KBM-7 (cell line): Measurements from ENCODE around the gene NOL4L.
"Not testable (repeated sequence)": the region's sequence is repeated elsewhere in the genome, so short reads cannot be mapped to it uniquely, and the experiment has no call there.

ENCODE experiments used
- DNase-seq: peaks from one replicate; pipeline ENCODE4 v3.0.0-alpha.2; 2015
- in situ Hi-C: fragments of 300-500 bp; cut with MboI; formaldehyde crosslinking; loops from 2 replicates; pipeline ENCODE4 v1.14.3; 2020; ENCODE audit warnings: low sequenced_read_pairs, low pct_unique_long_range_greater_than_20kb, mixed read lengths

Gene NOL4L

DNA sequence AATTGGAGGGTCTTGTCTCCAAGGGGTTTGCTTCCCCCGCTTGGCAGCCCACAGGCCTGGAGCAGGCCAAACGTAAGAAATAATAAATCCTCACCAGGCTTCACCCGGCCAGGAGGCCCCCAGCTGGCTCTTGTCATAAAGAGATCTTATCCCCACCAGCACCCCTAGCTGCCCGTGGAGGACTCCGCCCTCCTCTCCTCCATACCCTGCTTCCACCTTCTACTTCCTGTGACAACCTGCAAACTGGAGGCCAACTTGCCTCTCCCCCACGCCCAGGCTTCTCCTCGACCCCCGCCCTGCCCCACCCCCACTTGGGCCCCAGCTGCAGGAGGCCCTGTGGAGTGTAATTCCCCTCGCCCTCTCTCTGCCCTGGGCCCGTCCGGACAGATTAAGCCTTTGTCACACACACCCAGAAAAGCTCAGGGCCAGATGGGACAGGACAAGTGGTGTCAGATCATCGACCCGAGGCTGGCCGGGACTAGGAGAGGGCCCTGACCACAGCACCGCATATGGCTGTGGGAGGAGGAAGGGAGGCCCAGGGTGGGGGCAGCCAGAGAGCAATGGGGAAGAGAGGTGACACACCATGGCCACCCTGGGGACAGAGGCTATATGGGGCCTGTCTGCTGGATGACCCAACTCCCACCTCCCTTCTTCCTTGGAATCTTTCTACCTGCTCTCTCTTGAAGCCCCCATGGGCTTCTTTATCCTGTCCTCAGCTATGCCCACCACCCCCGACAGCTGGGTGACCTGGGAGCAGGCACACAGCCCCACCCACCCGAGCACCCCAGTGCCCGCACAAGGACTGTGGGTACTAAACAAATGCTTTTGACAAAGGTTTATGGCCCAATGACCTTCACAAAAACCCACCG, 3.9 kb downstream of the NOL4L start:
- peak; percentile 91 for DNase-seq
- in situ Hi-C loops = no loop called here

- in situ Hi-C loops = no loop called here
- DNase-seq = no peak
Measured at GRCh38 chr20:32580219-32580969, 4.7 kb downstream of the NOL4L start.

DNA sequence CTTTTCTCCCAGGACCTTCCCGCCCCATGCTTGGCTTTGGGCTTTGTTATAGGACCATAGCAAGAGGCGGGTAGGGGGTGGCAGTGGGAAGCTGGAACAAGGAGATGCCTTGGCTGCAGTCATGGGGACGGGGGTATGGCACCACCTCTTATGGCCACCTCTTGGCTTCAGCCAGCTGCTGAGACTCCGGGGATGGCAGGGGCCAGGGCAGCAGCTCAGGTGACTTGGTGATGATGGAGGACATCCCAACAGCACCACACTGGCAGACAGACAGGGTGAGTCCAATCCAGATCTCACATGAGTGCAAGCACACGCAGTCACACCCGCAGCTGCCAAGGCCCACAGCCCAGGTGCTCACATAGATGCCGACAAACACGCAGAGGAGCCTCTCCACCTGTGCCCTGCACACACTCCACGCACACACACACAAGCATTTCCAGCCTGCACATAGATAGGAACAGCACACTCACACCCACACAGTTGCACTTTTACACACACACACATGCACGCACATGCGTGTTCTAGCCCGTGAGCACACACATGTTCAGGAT, 6.2 kb downstream of the NOL4L start:
- no peak for DNase-seq
- in situ Hi-C loops = no loop called here

DNA sequence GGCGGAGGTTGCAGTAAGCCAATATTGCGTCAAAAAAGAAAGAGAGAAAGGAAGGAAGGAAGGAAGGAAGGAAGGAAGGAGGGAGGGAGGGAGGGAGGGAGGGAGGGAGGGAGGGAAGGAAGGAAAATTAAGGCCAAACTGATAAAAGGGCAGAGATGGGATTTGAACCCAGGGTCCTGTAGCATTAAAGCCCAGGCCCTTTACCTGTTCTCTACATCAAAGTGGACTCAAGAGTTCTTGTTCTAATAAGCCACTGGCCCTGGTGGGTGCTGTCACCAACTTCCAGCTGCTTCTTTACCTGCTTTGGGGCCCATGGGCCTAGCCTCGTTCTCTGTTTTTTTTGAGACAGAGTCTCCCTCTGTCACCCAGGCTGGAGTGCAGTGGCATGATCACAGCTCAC, 7.1 kb downstream of the NOL4L start:
- in situ Hi-C loops, DNase-seq: not testable (repeated sequence)

DNA sequence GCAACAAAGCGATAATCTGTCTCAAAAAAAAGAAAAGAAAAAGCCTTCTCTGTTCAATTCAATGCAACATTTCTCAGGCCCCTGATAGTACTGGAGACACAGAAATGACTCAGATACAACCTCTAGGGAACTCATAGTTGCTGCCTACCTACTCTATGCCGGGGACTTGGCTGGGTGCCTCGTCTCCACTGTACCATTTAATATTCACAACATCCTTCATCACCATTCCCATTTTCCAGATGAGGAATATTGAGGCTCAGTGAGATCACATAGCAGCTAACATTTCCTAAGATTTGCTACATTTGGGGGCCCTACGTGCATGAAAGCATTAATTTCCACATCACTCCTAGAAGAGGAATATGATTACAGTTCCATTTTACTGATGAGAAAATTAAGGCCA, 7.5 kb downstream of the NOL4L start:
- no peak for DNase-seq
- in situ Hi-C loops = no loop called here

DNA sequence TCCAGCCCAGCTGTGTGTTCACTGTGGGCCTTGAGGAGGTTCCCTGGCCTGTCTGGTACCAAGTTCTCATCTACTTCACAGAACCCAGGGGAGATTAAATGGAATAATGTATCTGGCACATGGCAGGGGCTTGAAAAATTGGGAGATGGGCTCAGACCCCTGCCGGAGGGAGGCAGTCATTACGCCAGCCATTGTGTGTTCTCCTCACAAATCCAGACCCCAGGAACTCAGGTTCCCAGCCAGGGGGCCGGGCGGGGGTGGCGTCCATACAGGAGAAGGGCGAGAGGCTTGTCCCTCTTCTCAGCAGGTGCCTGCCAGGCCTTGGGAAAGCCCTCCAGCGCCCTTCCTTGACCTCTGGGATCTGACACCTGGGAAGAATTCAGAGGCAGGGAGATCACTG, 8.1 kb downstream of the NOL4L start:
- in situ Hi-C loops = no loop called here
- DNase-seq = no peak

GRCh38 chr20:32576560-32576959, 8.6 kb downstream of the NOL4L start:
- DNase-seq = no peak
- in situ Hi-C loops = no loop called here

DNA sequence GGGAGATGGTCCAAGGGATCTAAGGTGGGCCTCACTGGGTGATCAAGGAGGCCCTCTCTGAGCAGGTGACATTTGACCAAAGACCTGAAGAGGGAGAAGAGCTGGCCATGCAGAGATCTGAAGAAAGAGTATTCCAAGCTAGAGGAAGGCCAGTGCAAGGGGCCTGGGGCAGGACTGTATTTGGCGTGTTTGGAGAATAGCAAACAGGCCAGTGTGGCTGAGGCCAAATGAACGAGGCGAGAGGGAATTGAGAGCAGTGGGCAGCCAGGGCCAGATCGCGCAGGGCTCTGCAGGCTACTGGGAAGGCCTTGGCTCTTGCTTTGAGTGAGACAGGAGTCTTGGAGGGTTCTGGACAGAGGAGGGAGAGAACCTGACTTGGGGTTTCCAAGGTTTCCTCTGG, 9.3 kb downstream of the NOL4L start:
- in situ Hi-C loops = no loop called here
- no peak for DNase-seq

- no peak for DNase-seq
- in situ Hi-C loops = no loop called here
Measured at GRCh38 chr20:32575227-32575581, 9.9 kb downstream of the NOL4L start.

- peak; percentile 73 for DNase-seq
- in situ Hi-C loops = no loop called here
Measured at GRCh38 chr20:32574296-32575226, 10.6 kb downstream of the NOL4L start.

DNA sequence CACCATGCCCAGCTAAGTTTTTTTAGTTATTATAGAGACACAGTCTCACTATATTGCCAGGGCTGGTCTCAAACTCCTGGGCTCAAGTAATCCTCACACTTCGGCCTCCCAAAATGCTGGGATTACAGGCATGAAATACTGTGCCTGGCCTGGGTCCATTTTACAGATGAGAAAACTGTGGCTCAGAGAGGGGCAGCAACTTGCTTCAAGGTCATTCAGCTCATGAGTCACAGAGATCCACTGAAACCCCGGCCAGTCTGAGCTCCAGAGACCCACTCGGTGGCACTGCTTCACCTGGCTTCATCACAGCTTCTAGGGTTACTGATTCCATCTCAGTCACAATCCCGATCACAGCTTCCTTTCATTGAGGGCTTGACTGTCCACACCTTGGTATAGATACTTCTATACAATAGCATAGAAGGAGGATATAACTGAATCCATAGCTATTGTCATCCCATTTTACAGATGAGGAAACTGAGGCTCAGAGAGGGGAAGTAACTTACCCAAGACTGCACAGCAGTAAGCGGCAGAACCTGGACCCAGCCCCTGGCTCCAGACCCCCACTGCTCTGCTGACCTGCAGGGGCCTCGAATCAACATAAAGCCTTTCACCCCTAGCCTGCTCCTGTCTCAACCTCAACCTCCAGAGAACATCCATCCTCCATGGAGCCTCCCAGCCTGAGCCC, 11.8 kb downstream of the NOL4L start:
- in situ Hi-C loops = no loop called here

DNA sequence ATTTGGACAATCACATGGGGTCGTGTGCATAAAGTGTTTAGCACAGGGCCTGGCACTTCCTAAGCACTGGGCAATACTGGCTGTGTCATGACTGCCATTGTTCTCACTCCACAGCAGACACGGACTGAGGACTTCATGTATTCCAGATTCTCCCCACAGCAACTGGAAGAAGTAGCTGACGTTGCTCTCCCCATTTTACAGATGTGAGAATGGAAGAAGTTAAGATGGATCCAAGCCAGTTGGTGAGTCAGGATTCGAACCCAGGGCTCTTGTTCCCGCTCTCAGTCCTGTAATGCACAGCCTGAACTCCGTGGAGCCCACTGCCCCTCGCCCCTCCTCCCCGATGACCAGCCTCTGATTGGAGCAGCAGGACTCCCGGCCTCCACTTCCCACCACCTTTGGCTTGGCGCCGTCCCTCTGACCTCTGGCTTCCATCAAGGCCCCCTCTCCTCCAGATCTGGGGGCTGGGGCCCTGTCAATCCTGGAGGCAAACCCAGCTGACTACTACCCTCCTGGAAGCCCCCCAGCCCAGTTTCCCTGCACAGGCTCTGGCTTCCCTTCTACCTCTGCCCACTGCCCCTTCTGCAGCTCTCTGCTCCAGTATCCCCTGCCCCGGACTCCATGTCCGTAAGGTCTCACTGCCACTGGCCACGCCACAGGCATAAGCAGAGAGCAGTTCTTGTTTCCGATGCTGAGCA, 12.7 kb downstream of the NOL4L start:
- DNase-seq = no peak
- in situ Hi-C loops = no loop called here

More for the DNA sequence above, 11.8 kb downstream of the NOL4L start:
- DNase-seq = no peak

- in situ Hi-C loops = no loop called here
- no peak for DNase-seq
Measured at GRCh38 chr20:32571566-32571965, 13.6 kb downstream of the NOL4L start.

DNA sequence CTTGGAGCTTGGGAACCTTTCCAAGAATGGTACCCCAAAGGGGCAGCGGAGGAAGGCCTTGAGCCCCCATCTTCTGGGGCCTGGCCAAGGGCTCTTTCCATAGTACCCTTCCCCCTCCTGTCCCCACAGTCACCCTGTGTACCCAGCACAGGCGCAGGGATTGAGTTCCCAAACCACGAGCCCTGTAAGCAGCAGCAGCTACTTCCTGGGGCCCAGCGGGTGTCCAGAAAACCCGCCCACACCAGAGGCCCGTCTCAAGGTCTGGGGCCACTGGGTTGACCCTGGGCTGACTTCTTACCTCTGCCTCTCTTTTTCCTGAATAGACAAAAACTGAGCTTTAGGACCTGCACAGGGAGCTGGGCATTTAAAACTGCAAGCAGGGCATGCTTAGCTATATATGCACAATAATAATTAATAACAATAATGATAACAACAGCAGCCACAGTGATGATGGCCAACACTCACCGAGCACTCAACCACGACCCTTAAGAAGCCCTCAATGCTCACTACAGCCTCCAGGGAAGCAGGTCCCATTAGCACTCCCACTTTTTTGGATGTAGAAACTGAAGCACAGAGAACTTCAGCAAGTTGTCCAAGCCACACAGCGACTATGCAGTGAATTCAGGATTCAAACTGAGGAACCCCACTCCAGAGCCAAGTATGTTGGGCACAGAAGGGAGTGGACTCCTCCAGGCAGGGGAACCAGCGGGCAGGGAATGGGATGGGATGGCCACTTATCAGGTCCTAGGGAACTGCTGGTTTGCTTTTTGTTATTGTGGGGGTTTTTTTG, 14.5 kb downstream of the NOL4L start:
- in situ Hi-C loops = no loop called here
- peak; percentile 50 for DNase-seq

DNA sequence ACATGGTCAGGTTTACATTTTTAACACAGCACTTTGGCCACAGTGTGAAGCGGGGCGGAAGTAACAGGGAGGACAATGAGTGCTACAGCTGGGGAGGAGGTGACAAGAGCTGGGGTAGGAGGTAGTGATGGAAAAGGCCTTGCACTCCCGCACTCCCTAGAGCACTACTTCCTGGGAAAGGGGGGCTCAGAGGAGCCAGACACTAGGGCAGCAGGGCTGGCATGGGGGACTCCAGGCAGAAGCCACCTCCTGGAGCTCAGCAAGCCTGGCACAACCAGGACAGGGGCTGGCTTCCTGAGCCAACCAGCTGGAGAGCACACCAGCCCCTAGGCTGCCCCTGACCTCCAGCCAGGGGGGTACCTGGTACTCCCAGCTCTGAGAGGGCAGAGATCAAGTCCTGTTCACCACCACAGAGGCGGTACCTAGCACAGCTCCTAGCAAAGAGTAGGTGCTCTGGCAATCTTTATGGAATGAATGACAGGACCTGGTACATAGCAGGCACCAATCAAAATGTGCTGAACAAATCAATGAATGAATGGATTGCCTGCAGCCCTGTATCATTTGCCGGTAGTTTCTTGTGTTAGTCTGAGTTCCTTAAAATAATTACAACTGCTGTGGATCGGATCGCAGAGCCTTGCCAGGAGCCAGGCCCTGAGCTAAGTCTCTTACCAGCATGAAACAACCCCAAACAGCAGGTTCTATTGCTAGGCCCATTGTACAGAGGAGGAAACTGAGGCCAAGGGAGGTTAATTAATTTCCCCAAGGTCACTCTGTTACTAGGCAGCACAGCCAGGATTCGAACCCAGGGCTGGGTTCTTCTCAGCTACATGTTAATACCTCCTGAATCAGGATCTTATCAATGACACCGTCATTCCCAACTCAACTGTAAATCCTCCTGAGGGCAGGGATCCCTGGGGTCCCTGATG, 15.5 kb downstream of the NOL4L start:
- DNase-seq = no peak
- in situ Hi-C loops = no loop called here

DNA sequence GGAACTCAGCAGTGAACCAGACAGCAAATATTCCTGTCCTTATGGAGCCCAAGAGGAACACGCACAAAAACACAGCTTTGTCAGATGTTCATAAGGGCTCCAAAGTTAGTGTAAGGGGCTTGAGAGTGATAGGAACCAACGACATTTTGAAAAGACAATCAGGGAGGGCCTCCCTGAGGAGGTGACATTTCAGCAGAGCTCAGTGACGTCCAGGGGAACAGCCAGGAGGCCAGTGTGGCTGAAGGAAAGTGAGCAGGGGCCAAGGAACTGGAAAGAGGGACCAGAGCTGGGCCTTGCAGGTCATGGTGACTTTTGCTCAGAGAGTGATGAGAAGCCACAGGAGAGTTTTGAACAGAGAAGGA, 16.1 kb downstream of the NOL4L start:
- in situ Hi-C loops = no loop called here
- DNase-seq = no peak
